HG02885 (cell line): Measurements from ENCODE around the gene POLR2A.

Experiments used
- ATAC-seq: cut with Tn5 transposase; IDR thresholded peaks from one replicate; pipeline ENCODE4 v1.9.1; 2021; ENCODE audit warnings: mild to moderate bottlenecking; ENCODE audit not compliant: unreplicated experiment, poor library complexity

POLR2A gene

GRCh38 chr17:7499161-7499560, 15.0 kb downstream of the POLR2A start:
- ATAC-seq: no peak

- no peak for ATAC-seq
These were observed 17.6 kb downstream of the POLR2A start for GRCh38 chr17:7501729-7502128.

DNA sequence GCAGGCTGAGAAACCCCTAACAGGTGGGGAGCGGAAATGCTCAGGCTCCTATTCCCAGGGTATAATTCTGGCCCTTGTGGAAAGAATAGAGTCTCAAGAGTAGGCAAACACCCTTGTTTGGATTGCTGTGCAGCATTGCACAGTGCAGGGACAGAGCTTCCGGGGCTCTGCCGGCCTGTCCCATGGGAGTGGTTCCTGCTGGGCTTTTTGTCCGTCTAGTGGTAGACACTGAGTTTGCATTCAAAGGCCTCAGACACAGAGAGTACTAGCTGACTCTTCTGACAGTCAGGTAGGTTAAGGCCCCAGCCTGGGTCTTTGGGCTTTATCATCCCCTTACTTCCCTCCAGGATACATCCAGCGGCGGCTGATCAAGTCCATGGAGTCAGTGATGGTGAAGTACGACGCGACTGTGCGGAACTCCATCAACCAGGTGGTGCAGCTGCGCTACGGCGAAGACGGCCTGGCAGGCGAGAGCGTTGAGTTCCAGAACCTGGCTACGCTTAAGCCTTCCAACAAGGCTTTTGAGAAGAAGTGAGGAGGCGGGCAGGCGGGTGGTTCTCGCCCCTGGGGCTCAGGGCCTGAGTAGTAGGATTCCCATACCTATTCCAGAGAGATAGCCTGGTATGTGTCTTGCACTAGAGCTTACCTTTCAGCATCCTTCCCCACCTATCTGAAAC, 18.1 kb downstream of the POLR2A start:
- ATAC-seq: no peak

DNA sequence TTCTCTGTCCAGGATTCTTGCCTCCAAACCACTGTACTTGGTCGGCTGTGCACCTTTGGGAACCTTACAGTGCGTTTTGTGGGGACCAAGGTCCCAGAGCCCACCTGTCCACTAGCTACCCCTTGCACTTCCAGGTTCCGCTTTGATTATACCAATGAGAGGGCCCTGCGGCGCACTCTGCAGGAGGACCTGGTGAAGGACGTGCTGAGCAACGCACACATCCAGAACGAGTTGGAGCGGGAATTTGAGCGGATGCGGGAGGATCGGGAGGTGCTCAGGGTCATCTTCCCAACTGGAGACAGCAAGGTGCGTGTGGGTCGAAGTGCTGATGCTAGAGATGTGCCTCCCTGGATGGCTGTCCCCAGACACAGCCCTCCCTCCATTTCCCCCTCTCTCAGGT, 18.8 kb downstream of the POLR2A start:
- ATAC-seq: no peak

GRCh38 chr17:7503521-7503920, 19.4 kb downstream of the POLR2A start:
- ATAC-seq: no peak

DNA sequence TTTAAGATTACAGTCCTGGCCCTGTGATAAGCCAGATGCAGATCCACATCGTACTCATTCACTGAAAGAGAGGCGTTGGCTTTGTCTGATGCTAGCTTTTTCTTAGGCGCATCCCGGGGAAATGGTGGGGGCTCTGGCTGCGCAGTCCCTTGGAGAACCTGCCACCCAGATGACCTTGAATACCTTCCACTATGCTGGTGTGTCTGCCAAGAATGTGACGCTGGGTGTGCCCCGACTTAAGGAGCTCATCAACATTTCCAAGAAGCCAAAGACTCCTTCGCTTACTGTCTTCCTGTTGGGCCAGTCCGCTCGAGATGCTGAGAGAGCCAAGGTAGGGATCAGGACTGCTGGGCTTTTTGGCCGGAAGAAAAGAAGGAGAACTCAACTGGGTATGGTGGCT, 24.0 kb downstream of the POLR2A start:
- ATAC-seq: no peak

DNA sequence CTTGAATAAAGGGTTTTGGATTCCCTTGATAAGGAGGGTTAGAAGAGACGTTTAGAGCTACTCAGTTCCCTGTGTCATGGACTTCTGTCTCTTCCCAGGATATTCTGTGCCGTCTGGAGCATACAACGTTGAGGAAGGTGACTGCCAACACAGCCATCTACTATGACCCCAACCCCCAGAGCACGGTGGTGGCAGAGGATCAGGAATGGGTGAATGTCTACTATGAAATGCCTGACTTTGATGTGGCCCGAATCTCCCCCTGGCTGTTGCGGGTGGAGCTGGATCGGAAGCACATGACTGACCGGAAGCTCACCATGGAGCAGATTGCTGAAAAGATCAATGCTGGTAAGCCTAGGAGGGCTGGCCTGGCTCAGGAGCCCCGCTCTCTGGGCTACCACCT, 24.7 kb downstream of the POLR2A start:
- no peak for ATAC-seq

DNA sequence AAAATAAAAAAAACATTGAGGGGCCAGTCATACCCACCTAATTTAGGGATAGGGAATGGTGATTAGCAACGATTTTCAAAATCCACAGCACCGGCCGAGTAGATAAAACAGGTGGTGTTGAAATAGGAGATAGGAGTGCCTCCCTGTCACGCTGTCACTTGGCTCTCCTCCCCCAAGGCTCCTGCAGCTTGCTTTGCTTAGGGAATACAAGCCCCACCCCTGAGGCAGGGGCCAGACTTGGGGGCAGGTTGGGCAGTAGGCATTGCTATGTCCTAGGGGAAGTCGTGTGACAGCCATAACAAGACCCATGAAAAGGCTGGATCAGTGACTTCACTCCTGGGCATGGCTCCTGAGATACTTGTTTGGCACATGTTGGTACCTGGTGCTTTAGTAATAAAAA, 25.8 kb downstream of the POLR2A start:
- ATAC-seq: no peak

GRCh38 chr17:7511108-7511507, 26.9 kb downstream of the POLR2A start:
- no peak for ATAC-seq

DNA sequence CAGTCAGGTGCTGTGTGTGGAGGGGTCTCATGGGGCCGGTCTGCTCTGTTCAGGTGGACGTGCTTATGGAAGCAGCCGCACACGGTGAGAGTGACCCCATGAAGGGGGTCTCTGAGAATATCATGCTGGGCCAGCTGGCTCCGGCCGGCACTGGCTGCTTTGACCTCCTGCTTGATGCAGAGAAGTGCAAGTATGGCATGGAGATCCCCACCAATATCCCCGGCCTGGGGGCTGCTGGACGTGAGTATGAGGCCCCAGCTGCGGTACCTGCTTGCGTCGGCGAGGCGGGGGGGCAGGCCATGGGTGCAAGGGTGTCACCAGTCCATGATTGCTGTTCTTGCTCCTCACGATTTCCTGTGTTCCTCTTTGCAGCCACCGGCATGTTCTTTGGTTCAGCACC, 27.9 kb downstream of the POLR2A start:
- no peak for ATAC-seq

DNA sequence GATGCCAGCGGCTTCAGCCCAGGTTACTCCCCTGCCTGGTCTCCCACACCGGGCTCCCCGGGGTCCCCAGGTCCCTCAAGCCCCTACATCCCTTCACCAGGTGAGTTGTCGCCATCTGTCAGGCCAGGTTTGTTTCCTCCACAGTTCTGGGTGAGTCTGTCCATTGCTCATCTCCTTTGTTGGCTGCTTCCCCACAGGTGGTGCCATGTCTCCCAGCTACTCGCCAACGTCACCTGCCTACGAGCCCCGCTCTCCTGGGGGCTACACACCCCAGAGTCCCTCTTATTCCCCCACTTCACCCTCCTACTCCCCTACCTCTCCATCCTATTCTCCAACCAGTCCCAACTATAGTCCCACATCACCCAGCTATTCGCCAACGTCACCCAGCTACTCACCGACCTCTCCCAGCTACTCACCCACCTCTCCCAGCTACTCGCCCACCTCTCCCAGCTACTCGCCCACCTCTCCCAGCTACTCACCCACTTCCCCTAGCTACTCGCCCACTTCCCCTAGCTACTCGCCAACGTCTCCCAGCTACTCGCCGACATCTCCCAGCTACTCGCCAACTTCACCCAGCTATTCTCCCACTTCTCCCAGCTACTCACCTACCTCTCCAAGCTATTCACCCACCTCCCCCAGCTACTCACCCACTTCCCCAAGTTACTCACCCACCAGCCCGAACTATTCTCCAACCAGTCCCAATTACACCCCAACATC, 28.8 kb downstream of the POLR2A start:
- no peak for ATAC-seq

- no peak for ATAC-seq
These were observed 29.8 kb downstream of the POLR2A start for GRCh38 chr17:7513850-7514419.

GRCh38 chr17:7515911-7516610, 31.9 kb downstream of the POLR2A start:
- ATAC-seq: no peak

DNA sequence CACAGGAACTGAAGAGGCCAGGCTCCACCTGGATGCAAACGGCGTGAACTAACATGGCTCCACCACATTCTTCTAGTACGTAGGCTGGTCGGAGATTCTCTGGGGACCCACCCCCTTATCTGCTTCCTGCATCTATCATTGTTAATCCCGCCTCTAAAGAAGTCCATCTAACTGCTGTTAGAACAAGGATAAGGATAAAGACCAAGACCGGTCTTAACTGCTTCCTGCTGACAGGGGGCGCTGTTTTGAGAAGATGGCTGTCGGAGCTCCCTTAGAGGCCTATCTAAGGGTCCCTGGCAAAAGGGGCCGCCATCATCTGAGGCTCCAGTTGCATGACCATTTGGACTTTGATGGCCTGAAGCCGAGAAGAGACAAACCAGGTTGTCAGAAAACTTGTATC, 38.9 kb downstream of the POLR2A start:
- ATAC-seq: no peak

DNA sequence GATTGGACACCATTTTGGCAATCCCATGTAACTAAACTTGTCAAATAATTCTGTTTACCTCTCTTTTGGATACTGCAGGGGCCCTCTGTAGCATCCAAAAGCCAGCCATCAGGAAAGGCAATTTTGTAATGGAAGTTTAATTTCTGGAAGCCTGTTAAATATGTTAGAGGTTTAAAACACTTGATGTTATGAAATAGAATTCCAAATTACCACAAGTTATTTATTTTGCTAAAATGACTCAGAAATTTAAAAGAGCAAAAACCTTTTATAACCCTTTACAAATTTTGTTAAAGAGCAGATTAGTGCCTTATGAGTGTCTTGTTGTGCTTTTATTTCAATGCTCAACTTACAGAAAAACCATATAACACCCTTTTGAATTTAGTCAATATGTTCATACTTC, 44.7 kb downstream of the POLR2A start:
- ATAC-seq: no peak

DNA sequence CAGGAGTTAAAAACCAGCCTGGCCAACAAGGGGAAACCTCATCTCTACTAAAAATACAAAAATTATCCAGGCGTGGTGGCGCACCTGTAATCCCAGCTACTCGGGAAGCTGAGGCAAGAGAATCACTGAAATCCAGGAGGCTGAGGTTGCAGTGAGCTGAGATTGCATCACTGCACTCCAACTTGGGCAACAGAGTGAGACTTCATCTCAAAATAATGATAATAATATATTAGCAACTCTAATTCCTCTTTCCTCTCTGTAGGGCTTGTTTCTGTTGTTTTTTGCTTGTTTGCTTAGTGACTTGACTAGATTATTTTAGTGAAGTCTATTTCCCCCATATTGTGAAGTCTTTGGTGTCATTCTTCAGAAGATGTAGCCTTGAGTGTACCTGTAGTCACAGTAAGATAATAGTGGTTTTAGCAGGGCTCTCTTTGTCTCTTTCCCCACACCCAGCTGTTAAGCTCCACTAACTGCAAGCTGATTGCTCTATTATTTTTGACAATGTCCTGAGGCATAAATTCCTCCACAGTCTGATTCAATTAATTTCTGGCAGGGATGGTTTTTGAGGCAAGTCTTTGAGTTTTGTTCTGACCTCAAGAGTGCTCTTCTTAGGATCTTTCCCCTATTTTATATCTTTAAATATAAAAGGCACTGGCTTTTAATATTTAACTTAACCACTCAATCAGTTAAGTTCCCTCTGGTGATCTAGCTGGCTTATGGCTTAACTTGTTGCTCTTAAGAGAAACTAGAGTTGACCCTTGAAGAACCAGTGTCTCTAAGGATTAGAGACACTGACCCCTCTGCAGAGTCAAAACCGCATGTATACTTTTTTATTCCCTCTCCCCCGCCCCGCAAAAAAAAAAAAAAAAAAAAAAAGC, 46.1 kb downstream of the POLR2A start:
- ATAC-seq: no peak

- ATAC-seq: no peak
These were observed 53.9 kb downstream of the POLR2A start for GRCh38 chr17:7538050-7538449.

GRCh38 chr17:7538891-7539545, 54.9 kb downstream of the POLR2A start:
- no peak for ATAC-seq

GRCh38 chr17:7541074-7541621, 57.0 kb downstream of the POLR2A start:
- no peak for ATAC-seq
